ENCODE data around the gene ATP10B. TPM values are rescaled to one million over a fixed set of nuclear protein-coding genes. Genes with fewer than 3 reads are reported as not detected.

Gene ATP10B
- polyA plus RNA-seq, 1 of the 3 experiments (the other 2 are of a cell fraction), result not detected

GRCh38 chr5:160542281-160542680 lies 309.7 kb downstream of the ATP10B start:
- Histone ChIP-seq H3K27ac (ENCODE audit: low read depth in 2 of 2, low read length in 1 of 2) (no peak overlapping the region), H3K9me2 (no peaks in the 10 kb centered on the region), H2AFZ (ENCODE audit: low read depth) (no peak overlapping the region), H3K9ac (no peak overlapping the region), H3K27me3 (ENCODE audit: insufficient read depth) (peaks cover 5% of the 10 kb centered on the region; the same call in 1 of the 2 replicates), H3F3A (replicated peaks; ENCODE audit: insufficient read depth) (no peaks in the 10 kb centered on the region), H4K20me1 (ENCODE audit: insufficient read depth) (no peaks in the 10 kb centered on the region), H3K36me3 (replicated peaks in 1 of 2; ENCODE audit: control insufficient read depth in 1 of 2, insufficient read depth in 2 of 2, low read length in 1 of 2) (no peaks in the 10 kb centered on the region), H3K79me2 (ENCODE audit: insufficient read depth) (no peaks in the 10 kb centered on the region), H3K4me2 (no peak overlapping the region), H3K9me3 (no peaks in the 10 kb centered on the region), H3K4me3 (ENCODE audit: low read depth in 2 of 2, low read length in 1 of 2) (no peak overlapping the region), H3K4me1 (ENCODE audit: control insufficient read depth in 1 of 2, insufficient read depth in 2 of 2, low read depth in 1 of 2, low read length in 1 of 2) (no peaks in the 10 kb centered on the region)
- POLR2A ChIA-PET, result no interaction called here
- no peak for TF ChIP-seq GATA2 (CRISPR knock-in tag; IDR thresholded peaks at IDR 0.05)
- no peak for TF ChIP-seq TEAD4 (IDR thresholded peaks at IDR 0.05; ENCODE audit: borderline replicate concordance, insufficient read depth)
- TF ChIP-seq REST (IDR thresholded peaks at IDR 0.05; ENCODE audit: low read depth, low read length), result no peak
- TF ChIP-seq JUND (IDR thresholded peaks at IDR 0.05), result no peak
- TF ChIP-seq, protein P1, sequence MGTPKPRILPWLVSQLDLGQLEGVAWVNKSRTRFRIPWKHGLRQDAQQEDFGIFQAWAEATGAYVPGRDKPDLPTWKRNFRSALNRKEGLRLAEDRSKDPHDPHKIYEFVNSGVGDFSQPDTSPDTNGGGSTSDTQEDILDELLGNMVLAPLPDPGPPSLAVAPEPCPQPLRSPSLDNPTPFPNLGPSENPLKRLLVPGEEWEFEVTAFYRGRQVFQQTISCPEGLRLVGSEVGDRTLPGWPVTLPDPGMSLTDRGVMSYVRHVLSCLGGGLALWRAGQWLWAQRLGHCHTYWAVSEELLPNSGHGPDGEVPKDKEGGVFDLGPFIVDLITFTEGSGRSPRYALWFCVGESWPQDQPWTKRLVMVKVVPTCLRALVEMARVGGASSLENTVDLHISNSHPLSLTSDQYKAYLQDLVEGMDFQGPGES (IDR thresholded peaks at IDR 0.05; ENCODE audit: low read depth, low read length), result no peak
- TF ChIP-seq NFIC (IDR thresholded peaks at IDR 0.05; ENCODE audit: borderline replicate concordance), result no peak
- TF ChIP-seq, protein P2, sequence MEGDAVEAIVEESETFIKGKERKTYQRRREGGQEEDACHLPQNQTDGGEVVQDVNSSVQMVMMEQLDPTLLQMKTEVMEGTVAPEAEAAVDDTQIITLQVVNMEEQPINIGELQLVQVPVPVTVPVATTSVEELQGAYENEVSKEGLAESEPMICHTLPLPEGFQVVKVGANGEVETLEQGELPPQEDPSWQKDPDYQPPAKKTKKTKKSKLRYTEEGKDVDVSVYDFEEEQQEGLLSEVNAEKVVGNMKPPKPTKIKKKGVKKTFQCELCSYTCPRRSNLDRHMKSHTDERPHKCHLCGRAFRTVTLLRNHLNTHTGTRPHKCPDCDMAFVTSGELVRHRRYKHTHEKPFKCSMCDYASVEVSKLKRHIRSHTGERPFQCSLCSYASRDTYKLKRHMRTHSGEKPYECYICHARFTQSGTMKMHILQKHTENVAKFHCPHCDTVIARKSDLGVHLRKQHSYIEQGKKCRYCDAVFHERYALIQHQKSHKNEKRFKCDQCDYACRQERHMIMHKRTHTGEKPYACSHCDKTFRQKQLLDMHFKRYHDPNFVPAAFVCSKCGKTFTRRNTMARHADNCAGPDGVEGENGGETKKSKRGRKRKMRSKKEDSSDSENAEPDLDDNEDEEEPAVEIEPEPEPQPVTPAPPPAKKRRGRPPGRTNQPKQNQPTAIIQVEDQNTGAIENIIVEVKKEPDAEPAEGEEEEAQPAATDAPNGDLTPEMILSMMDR (IDR thresholded peaks at IDR 0.05), result no peak
- TF ChIP-seq, protein P3, sequence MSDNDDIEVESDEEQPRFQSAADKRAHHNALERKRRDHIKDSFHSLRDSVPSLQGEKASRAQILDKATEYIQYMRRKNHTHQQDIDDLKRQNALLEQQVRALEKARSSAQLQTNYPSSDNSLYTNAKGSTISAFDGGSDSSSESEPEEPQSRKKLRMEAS (IDR thresholded peaks at IDR 0.05; ENCODE audit: low read depth), result no peak
- TF ChIP-seq TCF12 (IDR thresholded peaks at IDR 0.05), result no peak
- no peak for TF ChIP-seq FOSL2 (IDR thresholded peaks at IDR 0.05; ENCODE audit: borderline replicate concordance, low read depth)
- no peak for TF ChIP-seq FOXM1 (IDR thresholded peaks at IDR 0.05; ENCODE audit: low read depth)
- TF ChIP-seq RXRA (IDR thresholded peaks at IDR 0.05; ENCODE audit: borderline replicate concordance, low read depth), result no peak
- TF ChIP-seq SIN3A (IDR thresholded peaks at IDR 0.05; ENCODE audit: borderline replicate concordance, low read depth, low read length), result no peak
- TF ChIP-seq USF2 (IDR thresholded peaks at IDR 0.05; ENCODE audit: borderline replicate concordance, low read depth, low read length), result no peak
- TF ChIP-seq NRF1 (IDR thresholded peaks at IDR 0.05; ENCODE audit: low read depth, low read length), result no peak
- no peak for TF ChIP-seq TAF1 (IDR thresholded peaks at IDR 0.05; ENCODE audit: borderline replicate concordance, low read depth, low read length)
- TF ChIP-seq, protein P4, sequence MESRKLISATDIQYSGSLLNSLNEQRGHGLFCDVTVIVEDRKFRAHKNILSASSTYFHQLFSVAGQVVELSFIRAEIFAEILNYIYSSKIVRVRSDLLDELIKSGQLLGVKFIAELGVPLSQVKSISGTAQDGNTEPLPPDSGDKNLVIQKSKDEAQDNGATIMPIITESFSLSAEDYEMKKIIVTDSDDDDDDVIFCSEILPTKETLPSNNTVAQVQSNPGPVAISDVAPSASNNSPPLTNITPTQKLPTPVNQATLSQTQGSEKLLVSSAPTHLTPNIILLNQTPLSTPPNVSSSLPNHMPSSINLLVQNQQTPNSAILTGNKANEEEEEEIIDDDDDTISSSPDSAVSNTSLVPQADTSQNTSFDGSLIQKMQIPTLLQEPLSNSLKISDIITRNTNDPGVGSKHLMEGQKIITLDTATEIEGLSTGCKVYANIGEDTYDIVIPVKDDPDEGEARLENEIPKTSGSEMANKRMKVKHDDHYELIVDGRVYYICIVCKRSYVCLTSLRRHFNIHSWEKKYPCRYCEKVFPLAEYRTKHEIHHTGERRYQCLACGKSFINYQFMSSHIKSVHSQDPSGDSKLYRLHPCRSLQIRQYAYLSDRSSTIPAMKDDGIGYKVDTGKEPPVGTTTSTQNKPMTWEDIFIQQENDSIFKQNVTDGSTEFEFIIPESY (IDR thresholded peaks at IDR 0.05; ENCODE audit: borderline replicate concordance, low read depth), result no peak
- no peak for TF ChIP-seq SMC3 (IDR thresholded peaks at IDR 0.05; ENCODE audit: low read depth, low read length)
- no peak for TF ChIP-seq YY1 (IDR thresholded peaks at IDR 0.05; ENCODE audit: low read depth)
- TF ChIP-seq POLR2AphosphoS5 (IDR thresholded peaks at IDR 0.05; ENCODE audit: low read depth, low read length), result no peak
- CTCF ChIA-PET, result no interaction called here
- 33% methylated on average over 4 of the region's 4 CpGs for WGBS (ENCODE audit: low lambda C conversion rate)
- no peak for DNase-seq

All from SK-N-SH (cell line).